A549 (cell line): ENCODE measurements around the gene SLC9A9.

Experiments
- BHLHE40 ChIP-seq: IDR thresholded peaks from 2 replicates; pipeline ENCODE4 v1.6.1; 2012; ENCODE audit warnings: low read depth, low read length, inconsistent platforms
- CBX8 ChIP-seq: fragments of 200-600 bp; sonication (generic); IDR thresholded peaks from 2 replicates; pipeline ENCODE4 v1.6.1; 2016
- CHD2 ChIP-seq: fragments of 150-350 bp; IDR thresholded peaks from 2 replicates; pipeline ENCODE4 v1.6.1; 2014; ENCODE audit warnings: low read length; ENCODE audit not compliant: partially characterized antibody
- FOSL2 ChIP-seq, 2 experiments: fragments of 450-650 bp in 1 of 2; fragments of >200 bp in 1 of 2; sonication (Bioruptor Twin) in 1 of 2; formaldehyde crosslinking; IDR thresholded peaks; 2 replicates each; pipeline versions ENCODE4 v1.5.0 to v1.6.1; 2016 to 2020; ENCODE audit warnings: mild to moderate bottlenecking in 1 of 2, moderate library complexity in 1 of 2
- KDM1A ChIP-seq: fragments of 200-600 bp; sonication (generic); IDR thresholded peaks from 2 replicates; pipeline ENCODE4 v1.6.1; 2016; ENCODE audit warnings: low read depth, mild to moderate bottlenecking
- NR3C1 ChIP-seq: fragments of >200 bp; sonication (Bioruptor Twin); formaldehyde crosslinking; IDR thresholded peaks from 3 replicates; pipeline ENCODE4 v1.6.1; 2017
- POLR2AphosphoS2 ChIP-seq: conservative IDR thresholded peaks from 2 replicates; pipeline ENCODE4 v1.6.1; 2012; ENCODE audit warnings: low read length, improper control_type of control experiment, inconsistent platforms
- SREBF2 ChIP-seq: fragments of 450-650 bp; IDR thresholded peaks from 2 replicates; pipeline ENCODE4 v1.6.1; 2014; ENCODE audit warnings: mild to moderate bottlenecking, moderate library complexity
- TF ChIP-seq, protein P1 (sequence below): fragments of 200-600 bp; sonication (generic); IDR thresholded peaks from 2 replicates; pipeline ENCODE4 v1.6.1; 2016; ENCODE audit warnings: antibody characterized with exemption, mild to moderate bottlenecking, moderate library complexity
- TF ChIP-seq, protein P2 (sequence below): fragments of >200 bp; sonication (Bioruptor Twin); formaldehyde crosslinking; IDR thresholded peaks from 3 replicates; pipeline ENCODE4 v1.5.1; 2016
- TF ChIP-seq, protein P3 (sequence below): IDR thresholded peaks from 2 replicates; pipeline ENCODE4 v1.6.1; 2012

DNA sequence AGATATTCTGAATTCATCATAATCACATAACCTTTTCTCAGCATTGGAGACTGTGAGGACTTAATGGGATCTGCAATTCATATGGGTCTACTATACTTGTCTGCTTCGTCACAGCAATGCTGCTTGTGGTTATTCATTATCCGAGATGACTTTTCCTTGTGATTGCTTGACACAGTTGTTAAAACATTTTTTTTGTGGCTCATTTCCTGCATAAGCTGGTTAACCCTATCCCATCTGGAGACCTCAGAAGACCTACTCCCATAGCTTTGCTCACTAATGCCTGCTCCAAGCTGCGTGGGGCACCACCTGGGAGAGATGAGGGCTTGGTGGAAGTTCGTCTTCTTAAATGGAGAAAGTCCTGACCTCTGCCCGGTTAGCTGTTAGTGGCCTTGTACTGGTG, 367.9 kb downstream of the SLC9A9 start:
- TF ChIP-seq, protein P1, sequence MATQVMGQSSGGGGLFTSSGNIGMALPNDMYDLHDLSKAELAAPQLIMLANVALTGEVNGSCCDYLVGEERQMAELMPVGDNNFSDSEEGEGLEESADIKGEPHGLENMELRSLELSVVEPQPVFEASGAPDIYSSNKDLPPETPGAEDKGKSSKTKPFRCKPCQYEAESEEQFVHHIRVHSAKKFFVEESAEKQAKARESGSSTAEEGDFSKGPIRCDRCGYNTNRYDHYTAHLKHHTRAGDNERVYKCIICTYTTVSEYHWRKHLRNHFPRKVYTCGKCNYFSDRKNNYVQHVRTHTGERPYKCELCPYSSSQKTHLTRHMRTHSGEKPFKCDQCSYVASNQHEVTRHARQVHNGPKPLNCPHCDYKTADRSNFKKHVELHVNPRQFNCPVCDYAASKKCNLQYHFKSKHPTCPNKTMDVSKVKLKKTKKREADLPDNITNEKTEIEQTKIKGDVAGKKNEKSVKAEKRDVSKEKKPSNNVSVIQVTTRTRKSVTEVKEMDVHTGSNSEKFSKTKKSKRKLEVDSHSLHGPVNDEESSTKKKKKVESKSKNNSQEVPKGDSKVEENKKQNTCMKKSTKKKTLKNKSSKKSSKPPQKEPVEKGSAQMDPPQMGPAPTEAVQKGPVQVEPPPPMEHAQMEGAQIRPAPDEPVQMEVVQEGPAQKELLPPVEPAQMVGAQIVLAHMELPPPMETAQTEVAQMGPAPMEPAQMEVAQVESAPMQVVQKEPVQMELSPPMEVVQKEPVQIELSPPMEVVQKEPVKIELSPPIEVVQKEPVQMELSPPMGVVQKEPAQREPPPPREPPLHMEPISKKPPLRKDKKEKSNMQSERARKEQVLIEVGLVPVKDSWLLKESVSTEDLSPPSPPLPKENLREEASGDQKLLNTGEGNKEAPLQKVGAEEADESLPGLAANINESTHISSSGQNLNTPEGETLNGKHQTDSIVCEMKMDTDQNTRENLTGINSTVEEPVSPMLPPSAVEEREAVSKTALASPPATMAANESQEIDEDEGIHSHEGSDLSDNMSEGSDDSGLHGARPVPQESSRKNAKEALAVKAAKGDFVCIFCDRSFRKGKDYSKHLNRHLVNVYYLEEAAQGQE = no peak
- TF ChIP-seq, protein P2, sequence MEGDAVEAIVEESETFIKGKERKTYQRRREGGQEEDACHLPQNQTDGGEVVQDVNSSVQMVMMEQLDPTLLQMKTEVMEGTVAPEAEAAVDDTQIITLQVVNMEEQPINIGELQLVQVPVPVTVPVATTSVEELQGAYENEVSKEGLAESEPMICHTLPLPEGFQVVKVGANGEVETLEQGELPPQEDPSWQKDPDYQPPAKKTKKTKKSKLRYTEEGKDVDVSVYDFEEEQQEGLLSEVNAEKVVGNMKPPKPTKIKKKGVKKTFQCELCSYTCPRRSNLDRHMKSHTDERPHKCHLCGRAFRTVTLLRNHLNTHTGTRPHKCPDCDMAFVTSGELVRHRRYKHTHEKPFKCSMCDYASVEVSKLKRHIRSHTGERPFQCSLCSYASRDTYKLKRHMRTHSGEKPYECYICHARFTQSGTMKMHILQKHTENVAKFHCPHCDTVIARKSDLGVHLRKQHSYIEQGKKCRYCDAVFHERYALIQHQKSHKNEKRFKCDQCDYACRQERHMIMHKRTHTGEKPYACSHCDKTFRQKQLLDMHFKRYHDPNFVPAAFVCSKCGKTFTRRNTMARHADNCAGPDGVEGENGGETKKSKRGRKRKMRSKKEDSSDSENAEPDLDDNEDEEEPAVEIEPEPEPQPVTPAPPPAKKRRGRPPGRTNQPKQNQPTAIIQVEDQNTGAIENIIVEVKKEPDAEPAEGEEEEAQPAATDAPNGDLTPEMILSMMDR = no peak
- TF ChIP-seq NR3C1 (no peak), FOSL2 (IDR thresholded peaks at IDR 0.05) (no peak), FOSL2 (CRISPR knock-in tag; IDR thresholded peaks at IDR 0.05) (no peak), CBX8 (no peak), BHLHE40 (no peak), POLR2AphosphoS2 (no peak), CHD2 (no peak), SREBF2 (no peak), KDM1A (no peak)
- TF ChIP-seq, protein P3, sequence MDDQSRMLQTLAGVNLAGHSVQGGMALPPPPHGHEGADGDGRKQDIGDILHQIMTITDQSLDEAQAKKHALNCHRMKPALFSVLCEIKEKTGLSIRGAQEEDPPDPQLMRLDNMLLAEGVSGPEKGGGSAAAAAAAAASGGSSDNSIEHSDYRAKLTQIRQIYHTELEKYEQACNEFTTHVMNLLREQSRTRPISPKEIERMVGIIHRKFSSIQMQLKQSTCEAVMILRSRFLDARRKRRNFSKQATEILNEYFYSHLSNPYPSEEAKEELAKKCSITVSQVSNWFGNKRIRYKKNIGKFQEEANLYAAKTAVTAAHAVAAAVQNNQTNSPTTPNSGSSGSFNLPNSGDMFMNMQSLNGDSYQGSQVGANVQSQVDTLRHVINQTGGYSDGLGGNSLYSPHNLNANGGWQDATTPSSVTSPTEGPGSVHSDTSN = no peak
